ENCODE data around the gene ZNFX1. TPM values are rescaled to one million over a fixed set of nuclear protein-coding genes. Genes with fewer than 3 reads are reported as not detected.

Gene ZNFX1
- total and polyA plus RNA-seq, 3 donors from 2014 or later, result 31.6 to 39.9 (median 37.2) TPM

- DNase-seq, result peak; percentile 97
- H3K27ac ChIP-seq, result no peak overlapping the region
- H3K9me3 ChIP-seq, result no peaks in the 10 kb centered on the region
- no peaks in the 10 kb centered on the region for H3K27me3 ChIP-seq
- H3K4me1 ChIP-seq, result peaks cover 9% of the 10 kb centered on the region
- no peaks in the 10 kb centered on the region for H3K36me3 ChIP-seq (ENCODE audit: low read depth, missing control alignments)
- TF ChIP-seq POLR2A (IDR thresholded peaks at IDR 0.05) (no peak), CTCF (IDR thresholded peaks at IDR 0.05) (peak; percentile 88 to 96 (median 92))
- intact Hi-C loops (cut with DNase I; ENCODE audit: low total_unique reads), result loop anchor here (10.0 kb wide), 1 partner anchor 82 kb away; no protein-coding TSS in a partner anchor
- no peak overlapping the region for H3K4me3 ChIP-seq
- 12 to 14% methylated on average over 11 of the region's 11 CpGs for WGBS, 2 donors
Observed at GRCh38 chr20:49216991-49217578, 60.8 kb downstream of the ZNFX1 start.

- intact Hi-C loops (cut with DNase I; ENCODE audit: low total_unique reads), result loop anchor here (10.0 kb wide), 1 partner anchor 80 kb away; no protein-coding TSS in a partner anchor
- no peak for TF ChIP-seq CTCF (IDR thresholded peaks at IDR 0.05)
- no peak for TF ChIP-seq POLR2A (IDR thresholded peaks at IDR 0.05)
Observed at GRCh38 chr20:49215232-49215631, 62.6 kb downstream of the ZNFX1 start.

GRCh38 chr20:49214571-49214970 lies 63.3 kb downstream of the ZNFX1 start:
- TF ChIP-seq POLR2A (IDR thresholded peaks at IDR 0.05), result no peak
- no peak for TF ChIP-seq CTCF (IDR thresholded peaks at IDR 0.05)

More at GRCh38 chr20:49215232-49215631, 62.6 kb downstream of the ZNFX1 start:
- 87 to 95% methylated on average over 3 of the region's 3 CpGs for WGBS, 2 donors
- no peak for DNase-seq
- Histone ChIP-seq H3K4me3 (no peak overlapping the region), H3K9me3 (no peaks in the 10 kb centered on the region), H3K36me3 (ENCODE audit: low read depth, missing control alignments) (no peaks in the 10 kb centered on the region), H3K4me1 (peaks cover 7% of the 10 kb centered on the region), H3K27ac (no peak overlapping the region), H3K27me3 (no peaks in the 10 kb centered on the region)

GRCh38 chr20:49210757-49211110 lies 67.1 kb downstream of the ZNFX1 start:
- WGBS, 2 donors, result 83 to 85% methylated on average over 1 of the region's 1 CpG
- H3K9me3 ChIP-seq, result no peaks in the 10 kb centered on the region
- intact Hi-C loops (cut with DNase I; ENCODE audit: low total_unique reads), result loop anchor here (10.0 kb wide), 1 partner anchor 76 kb away; no protein-coding TSS in a partner anchor
- H3K4me1 ChIP-seq, result no peaks in the 10 kb centered on the region
- H3K27ac ChIP-seq, result no peak overlapping the region
- no peak for DNase-seq
- no peak for TF ChIP-seq CTCF (IDR thresholded peaks at IDR 0.05)
- no peak for TF ChIP-seq POLR2A (IDR thresholded peaks at IDR 0.05)
- H3K27me3 ChIP-seq, result no peaks in the 10 kb centered on the region
- H3K4me3 ChIP-seq, result no peak overlapping the region
- H3K36me3 ChIP-seq (ENCODE audit: low read depth, missing control alignments), result no peaks in the 10 kb centered on the region

More at GRCh38 chr20:49214571-49214970, 63.3 kb downstream of the ZNFX1 start:
- DNase-seq, result no peak
- Histone ChIP-seq H3K4me1 (peaks cover 3% of the 10 kb centered on the region), H3K4me3 (no peak overlapping the region), H3K36me3 (ENCODE audit: low read depth, missing control alignments) (no peaks in the 10 kb centered on the region), H3K9me3 (no peaks in the 10 kb centered on the region), H3K27me3 (no peaks in the 10 kb centered on the region), H3K27ac (no peak overlapping the region)
- intact Hi-C loops (cut with DNase I; ENCODE audit: low total_unique reads), result loop anchor here (10.0 kb wide), 1 partner anchor 80 kb away; no protein-coding TSS in a partner anchor
